Measurements from ENCODE around the gene STRBP. TPM values are rescaled to one million over a fixed set of nuclear protein-coding genes. Genes with fewer than 3 reads are reported as not detected.

Gene STRBP
- total RNA-seq, 1 experiment from 2014 or later: 96.3 TPM

DNA sequence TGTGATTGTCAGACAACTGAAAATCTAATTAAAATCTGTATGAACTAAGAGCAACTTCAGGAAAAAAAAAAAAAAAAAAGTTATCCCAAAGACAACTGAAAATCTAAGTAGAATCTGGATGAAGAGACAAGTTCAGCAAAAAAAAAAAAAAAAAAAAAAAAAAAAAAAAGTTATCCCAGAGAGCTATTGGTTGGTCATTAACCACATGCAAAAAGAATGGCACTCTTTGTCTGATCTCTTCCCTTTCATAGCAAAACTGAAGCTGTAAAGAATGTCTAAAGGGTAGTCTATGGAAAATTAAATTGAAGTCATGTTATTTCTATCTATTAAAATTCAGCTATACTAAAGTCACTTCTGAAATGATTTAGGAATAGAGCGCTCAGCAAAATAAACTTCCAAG lies 32.9 kb downstream of the STRBP start:
- no peak for ATAC-seq
- H3K36me3 Mint-ChIP-seq: no peaks in the 10 kb centered on the region
- peaks cover 45% of the 10 kb centered on the region for H3K4me1 Mint-ChIP-seq
- H3K27me3 Mint-ChIP-seq (ENCODE audit: low read depth): no peaks in the 10 kb centered on the region
- no peaks in the 10 kb centered on the region for H3K9me3 Mint-ChIP-seq
- ChIA-PET CTCF (interaction anchor here (0.6 to 1.3 kb wide), 3 partner anchors 10 to 145 kb away, joined by 3 to 4 read pairs (median 4); no protein-coding TSS in a partner anchor), POLR2A (no interaction called here)
- no peak overlapping the region for H3K4me3 Mint-ChIP-seq
- no peak for DNase-seq (ENCODE audit: low spot score)
- H3K27ac Mint-ChIP-seq: no peak overlapping the region; the same call in 1 of the 2 replicates
- TF ChIP-seq IRF2 (CRISPR knock-in tag; IDR thresholded peaks at IDR 0.05; ENCODE audit: borderline replicate concordance, low read depth) (no peak), ELF4 (CRISPR knock-in tag; IDR thresholded peaks at IDR 0.05; ENCODE audit: low read depth) (no peak), RELA (CRISPR knock-in tag; IDR thresholded peaks at IDR 0.05; ENCODE audit: borderline replicate concordance) (no peak), EMX1 (CRISPR knock-in tag; IDR thresholded peaks at IDR 0.05) (no peak), ERG (CRISPR knock-in tag; IDR thresholded peaks at IDR 0.05) (no peak), MXD4 (CRISPR knock-in tag; IDR thresholded peaks at IDR 0.05; ENCODE audit: borderline replicate concordance) (no peak), ZNF121 (CRISPR knock-in tag; IDR thresholded peaks at IDR 0.05) (no peak), NFE2L1 (CRISPR knock-in tag; IDR thresholded peaks at IDR 0.05) (no peak), ZNF263 (CRISPR knock-in tag; IDR thresholded peaks at IDR 0.05; ENCODE audit: low read depth) (no peak), NR3C1 (CRISPR knock-in tag; conservative IDR thresholded peaks at IDR 0.05; ENCODE audit: low read depth) (no peak), CDX4 (CRISPR knock-in tag; IDR thresholded peaks at IDR 0.05; ENCODE audit: borderline replicate concordance) (no peak)

DNA sequence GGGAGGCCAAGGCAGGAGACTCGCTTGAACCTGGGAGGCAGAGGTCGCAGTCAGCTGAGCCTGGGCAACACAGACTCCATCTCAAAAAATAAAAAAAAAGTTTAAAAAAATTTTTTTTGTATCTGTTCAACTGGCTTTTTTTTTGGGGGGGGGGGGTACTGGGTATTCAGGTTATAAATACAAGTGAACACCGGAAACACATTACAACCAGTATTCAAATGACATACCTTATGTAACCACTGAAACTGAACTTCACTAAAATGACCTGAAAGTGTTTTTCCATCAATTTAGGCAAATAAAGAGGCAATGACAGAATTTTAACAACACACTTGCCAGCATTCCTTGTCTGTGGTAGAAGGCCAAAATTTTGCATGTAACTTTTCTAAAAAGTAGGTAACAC lies 33.5 kb downstream of the STRBP start:
- ATAC-seq: no peak
- H3K4me1 Mint-ChIP-seq: peaks cover 40% of the 10 kb centered on the region
- ChIA-PET POLR2A (no interaction called here), CTCF (interaction anchor here (0.6 to 1.3 kb wide), 3 partner anchors 9 to 90 kb away, joined by 3 to 8 read pairs (median 4); partner anchors contain the start of gene STRBP)
- no peak for DNase-seq (ENCODE audit: low spot score)
- H3K27ac Mint-ChIP-seq: no peak overlapping the region
- TF ChIP-seq ATF1 (CRISPR knock-in tag; IDR thresholded peaks at IDR 0.05) (no peak), NFE2L1 (CRISPR knock-in tag; IDR thresholded peaks at IDR 0.05) (no peak), FOXP4 (CRISPR knock-in tag; IDR thresholded peaks at IDR 0.05) (no peak), JAZF1 (CRISPR knock-in tag; IDR thresholded peaks at IDR 0.05) (no peak), ESRRA (CRISPR knock-in tag; IDR thresholded peaks at IDR 0.05; ENCODE audit: borderline replicate concordance) (no peak), ZNF121 (CRISPR knock-in tag; IDR thresholded peaks at IDR 0.05) (no peak), ZNF396 (CRISPR knock-in tag; IDR thresholded peaks at IDR 0.05; ENCODE audit: borderline replicate concordance) (no peak), CREB1 (CRISPR knock-in tag; IDR thresholded peaks at IDR 0.05) (no peak), NFYB (CRISPR knock-in tag; conservative IDR thresholded peaks at IDR 0.05; ENCODE audit: low read depth) (no peak), IRF1 (CRISPR knock-in tag; IDR thresholded peaks at IDR 0.05) (no peak), ZNF416 (CRISPR knock-in tag; IDR thresholded peaks at IDR 0.05) (no peak), TP53 (CRISPR knock-in tag; IDR thresholded peaks at IDR 0.05) (no peak), TEAD1 (CRISPR knock-in tag; IDR thresholded peaks at IDR 0.05) (no peak)
- TF ChIP-seq, protein P1, sequence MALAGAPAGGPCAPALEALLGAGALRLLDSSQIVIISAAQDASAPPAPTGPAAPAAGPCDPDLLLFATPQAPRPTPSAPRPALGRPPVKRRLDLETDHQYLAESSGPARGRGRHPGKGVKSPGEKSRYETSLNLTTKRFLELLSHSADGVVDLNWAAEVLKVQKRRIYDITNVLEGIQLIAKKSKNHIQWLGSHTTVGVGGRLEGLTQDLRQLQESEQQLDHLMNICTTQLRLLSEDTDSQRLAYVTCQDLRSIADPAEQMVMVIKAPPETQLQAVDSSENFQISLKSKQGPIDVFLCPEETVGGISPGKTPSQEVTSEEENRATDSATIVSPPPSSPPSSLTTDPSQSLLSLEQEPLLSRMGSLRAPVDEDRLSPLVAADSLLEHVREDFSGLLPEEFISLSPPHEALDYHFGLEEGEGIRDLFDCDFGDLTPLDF (CRISPR knock-in tag; IDR thresholded peaks at IDR 0.05): no peak
- TF ChIP-seq, protein P2, sequence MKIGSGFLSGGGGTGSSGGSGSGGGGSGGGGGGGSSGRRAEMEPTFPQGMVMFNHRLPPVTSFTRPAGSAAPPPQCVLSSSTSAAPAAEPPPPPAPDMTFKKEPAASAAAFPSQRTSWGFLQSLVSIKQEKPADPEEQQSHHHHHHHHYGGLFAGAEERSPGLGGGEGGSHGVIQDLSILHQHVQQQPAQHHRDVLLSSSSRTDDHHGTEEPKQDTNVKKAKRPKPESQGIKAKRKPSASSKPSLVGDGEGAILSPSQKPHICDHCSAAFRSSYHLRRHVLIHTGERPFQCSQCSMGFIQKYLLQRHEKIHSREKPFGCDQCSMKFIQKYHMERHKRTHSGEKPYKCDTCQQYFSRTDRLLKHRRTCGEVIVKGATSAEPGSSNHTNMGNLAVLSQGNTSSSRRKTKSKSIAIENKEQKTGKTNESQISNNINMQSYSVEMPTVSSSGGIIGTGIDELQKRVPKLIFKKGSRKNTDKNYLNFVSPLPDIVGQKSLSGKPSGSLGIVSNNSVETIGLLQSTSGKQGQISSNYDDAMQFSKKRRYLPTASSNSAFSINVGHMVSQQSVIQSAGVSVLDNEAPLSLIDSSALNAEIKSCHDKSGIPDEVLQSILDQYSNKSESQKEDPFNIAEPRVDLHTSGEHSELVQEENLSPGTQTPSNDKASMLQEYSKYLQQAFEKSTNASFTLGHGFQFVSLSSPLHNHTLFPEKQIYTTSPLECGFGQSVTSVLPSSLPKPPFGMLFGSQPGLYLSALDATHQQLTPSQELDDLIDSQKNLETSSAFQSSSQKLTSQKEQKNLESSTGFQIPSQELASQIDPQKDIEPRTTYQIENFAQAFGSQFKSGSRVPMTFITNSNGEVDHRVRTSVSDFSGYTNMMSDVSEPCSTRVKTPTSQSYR (CRISPR knock-in tag; IDR thresholded peaks at IDR 0.05): no peak
- H3K9me3 Mint-ChIP-seq: no peaks in the 10 kb centered on the region
- H3K27me3 Mint-ChIP-seq (ENCODE audit: low read depth): no peaks in the 10 kb centered on the region
- no peaks in the 10 kb centered on the region for H3K36me3 Mint-ChIP-seq
- no peak overlapping the region for H3K4me3 Mint-ChIP-seq
